Measurements from ENCODE around the gene TTC4.

TTC4 gene

GRCh38 chr1:54748094-54748835, 32.6 kb downstream of the TTC4 start:
- TF ChIP-seq PATZ1 (CRISPR knock-in tag; IDR thresholded peaks at IDR 0.05; ENCODE audit: borderline replicate concordance) (no peak), POU6F1 (CRISPR knock-in tag; IDR thresholded peaks at IDR 0.05; ENCODE audit: borderline replicate concordance, low read depth) (no peak), ARNTL (CRISPR knock-in tag; IDR thresholded peaks at IDR 0.05; ENCODE audit: borderline replicate concordance, low read depth) (no peak), TOX (CRISPR knock-in tag; IDR thresholded peaks at IDR 0.05; ENCODE audit: borderline replicate concordance) (no peak), ZNF70 (CRISPR knock-in tag; IDR thresholded peaks at IDR 0.05) (no peak), PPARA (CRISPR knock-in tag; IDR thresholded peaks at IDR 0.05; ENCODE audit: borderline replicate concordance) (no peak), CSDC2 (CRISPR knock-in tag; IDR thresholded peaks at IDR 0.05) (no peak), ZNF565 (CRISPR knock-in tag; conservative IDR thresholded peaks at IDR 0.05; ENCODE audit: low read depth) (no peak), SNAI2 (CRISPR knock-in tag; IDR thresholded peaks at IDR 0.05) (no peak), ZFP30 (CRISPR knock-in tag; IDR thresholded peaks at IDR 0.05) (no peak), GLIS3 (CRISPR knock-in tag; IDR thresholded peaks at IDR 0.05) (no peak)
- ATAC-seq, result no peak

GRCh38 chr1:54750596-54750995, 34.9 kb downstream of the TTC4 start:
- TF ChIP-seq ZNF565 (CRISPR knock-in tag; conservative IDR thresholded peaks at IDR 0.05; ENCODE audit: low read depth) (no peak), ZC3H10 (CRISPR knock-in tag; IDR thresholded peaks at IDR 0.05) (no peak), BACH2 (CRISPR knock-in tag; IDR thresholded peaks at IDR 0.05; ENCODE audit: borderline replicate concordance) (no peak), POU6F1 (CRISPR knock-in tag; IDR thresholded peaks at IDR 0.05; ENCODE audit: borderline replicate concordance, low read depth) (no peak), PPARA (CRISPR knock-in tag; IDR thresholded peaks at IDR 0.05; ENCODE audit: borderline replicate concordance) (no peak), PATZ1 (CRISPR knock-in tag; IDR thresholded peaks at IDR 0.05; ENCODE audit: borderline replicate concordance) (no peak), CSDC2 (CRISPR knock-in tag; IDR thresholded peaks at IDR 0.05) (no peak), RARB (CRISPR knock-in tag; IDR thresholded peaks at IDR 0.05) (no peak), ISL1 (CRISPR knock-in tag; IDR thresholded peaks at IDR 0.05) (no peak), CSRNP3 (CRISPR knock-in tag; IDR thresholded peaks at IDR 0.05) (no peak), GLIS3 (CRISPR knock-in tag; IDR thresholded peaks at IDR 0.05) (no peak)
- ATAC-seq, result no peak

GRCh38 chr1:54751426-54751825, 35.8 kb downstream of the TTC4 start:
- no peak for ATAC-seq
- TF ChIP-seq TSHZ2 (CRISPR knock-in tag; IDR thresholded peaks at IDR 0.05), result no peak
- TF ChIP-seq ESRRG (CRISPR knock-in tag; IDR thresholded peaks at IDR 0.05), result no peak
- no peak for TF ChIP-seq ZFP3 (CRISPR knock-in tag; IDR thresholded peaks at IDR 0.05)
- TF ChIP-seq PPARA (CRISPR knock-in tag; IDR thresholded peaks at IDR 0.05; ENCODE audit: borderline replicate concordance), result no peak
- no peak for TF ChIP-seq ISL1 (CRISPR knock-in tag; IDR thresholded peaks at IDR 0.05)
- no peak for TF ChIP-seq ARNTL (CRISPR knock-in tag; IDR thresholded peaks at IDR 0.05; ENCODE audit: borderline replicate concordance, low read depth)
- no peak for TF ChIP-seq ZFP30 (CRISPR knock-in tag; IDR thresholded peaks at IDR 0.05)
- TF ChIP-seq ZC3H10 (CRISPR knock-in tag; IDR thresholded peaks at IDR 0.05), result no peak
- no peak for TF ChIP-seq PATZ1 (CRISPR knock-in tag; IDR thresholded peaks at IDR 0.05; ENCODE audit: borderline replicate concordance)
- TF ChIP-seq CREB5 (CRISPR knock-in tag; IDR thresholded peaks at IDR 0.05; ENCODE audit: low read depth), result no peak
- no peak for TF ChIP-seq ZNF70 (CRISPR knock-in tag; IDR thresholded peaks at IDR 0.05)

Data from SK-N-SH treated with all-trans-retinoic acid at 6 μM for 48 hours (cell line).